ENCODE data around the gene CD82.

Gene CD82

DNA sequence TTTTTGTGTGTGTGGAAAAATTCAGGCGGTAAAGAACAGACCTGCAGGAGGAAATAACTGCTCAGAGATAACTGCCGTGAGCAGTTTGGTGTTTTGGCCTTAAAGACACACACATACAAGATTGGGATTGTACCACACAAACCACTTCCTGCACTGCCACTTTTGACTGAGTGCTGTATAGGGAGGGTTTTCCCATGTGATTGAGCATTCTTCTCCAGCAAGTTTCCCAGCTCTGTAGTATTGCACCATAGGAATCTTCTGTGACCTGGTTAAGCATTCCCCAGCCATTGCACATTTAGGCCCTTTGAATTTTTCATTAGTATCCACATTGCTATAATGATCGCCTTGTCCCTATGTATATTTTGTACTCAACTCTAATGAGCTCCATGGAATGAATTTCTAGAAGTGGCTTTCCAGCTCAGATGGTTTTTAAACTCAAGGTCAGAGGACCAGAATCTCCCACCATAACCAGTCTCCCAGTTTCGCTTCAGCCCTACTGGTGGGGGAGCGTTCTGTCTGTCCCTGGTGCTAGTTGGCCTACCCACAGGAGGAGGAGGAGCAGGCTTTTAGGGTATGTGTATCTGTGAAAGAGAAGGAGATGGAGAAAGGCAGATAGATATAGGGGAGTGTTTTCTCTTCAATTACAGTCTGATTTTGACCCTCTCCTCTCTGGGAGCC, 9.3 kb downstream of the CD82 start:
- H3K14ac ChIP-seq (ENCODE audit: low read length in 2 of 2): no peak overlapping the region
- 33% methylated on average over 3 of the region's 5 CpGs for WGBS
- H2AFZ ChIP-seq (ENCODE audit: low read depth, low read length): no peak overlapping the region
- no peak overlapping the region for H2BK5ac ChIP-seq (ENCODE audit: low read depth, low read length, poor library complexity, severe bottlenecking)
- DNase-seq: peak; percentile 98
- H3K27me3 ChIP-seq (ENCODE audit: control insufficient read depth in 1 of 2, insufficient read depth in 1 of 2, low read length in 2 of 2): no peaks in the 10 kb centered on the region
- H4K8ac ChIP-seq (ENCODE audit: low read length): no peak overlapping the region
- no peak overlapping the region for H2BK15ac ChIP-seq (ENCODE audit: low read depth, poor library complexity, severe bottlenecking)
- H2BK12ac ChIP-seq (ENCODE audit: low read length in 2 of 2): peak overlapping the region; percentile 73 to 98
- peaks cover 68% of the 10 kb centered on the region for H3K4me1 ChIP-seq (ENCODE audit: control insufficient read depth, insufficient read depth, low read depth, low read length)
- peak overlapping the region; percentile 43 for H3K9ac ChIP-seq (ENCODE audit: low read length)
- peak overlapping the region; percentile 79 for H2AK5ac ChIP-seq (ENCODE audit: low read length, severe bottlenecking)
- H3K79me1 ChIP-seq (replicated peaks; ENCODE audit: low read length, poor library complexity, severe bottlenecking): peaks cover under 1% of the 10 kb centered on the region
- no peak overlapping the region for H3K23ac ChIP-seq (ENCODE audit: low read length in 2 of 2)
- no peaks in the 10 kb centered on the region for H3K9me3 ChIP-seq (ENCODE audit: control insufficient read depth, low read length)
- H4K91ac ChIP-seq (ENCODE audit: low read length): peak overlapping the region; percentile 55
- H3K4ac ChIP-seq (ENCODE audit: low read depth in 1 of 2, low read length in 2 of 2): peak overlapping the region in 1 of 2 experiments; percentile 84
- H3K36me3 ChIP-seq (ENCODE audit: control insufficient read depth in 1 of 2, insufficient read depth in 2 of 2, low read depth in 1 of 2, low read length in 2 of 2): peaks cover 0 to 57% of the 10 kb centered on the region in 2 experiments
- H3K27ac ChIP-seq (ENCODE audit: low read length, poor library complexity, severe bottlenecking): peak overlapping the region; percentile 89
- H3K4me3 ChIP-seq (ENCODE audit: insufficient read depth in 1 of 2, low read depth in 1 of 2, low read length in 2 of 2): no peak overlapping the region
- H3K4me2 ChIP-seq (ENCODE audit: low read length, poor library complexity, severe bottlenecking): peak overlapping the region; percentile 5
- peak overlapping the region; percentile 21 for H2BK120ac ChIP-seq (ENCODE audit: low read depth, low read length)
- H3K18ac ChIP-seq (ENCODE audit: low read depth in 1 of 2, low read length in 2 of 2): peak overlapping the region; percentile 79 to 93

DNA sequence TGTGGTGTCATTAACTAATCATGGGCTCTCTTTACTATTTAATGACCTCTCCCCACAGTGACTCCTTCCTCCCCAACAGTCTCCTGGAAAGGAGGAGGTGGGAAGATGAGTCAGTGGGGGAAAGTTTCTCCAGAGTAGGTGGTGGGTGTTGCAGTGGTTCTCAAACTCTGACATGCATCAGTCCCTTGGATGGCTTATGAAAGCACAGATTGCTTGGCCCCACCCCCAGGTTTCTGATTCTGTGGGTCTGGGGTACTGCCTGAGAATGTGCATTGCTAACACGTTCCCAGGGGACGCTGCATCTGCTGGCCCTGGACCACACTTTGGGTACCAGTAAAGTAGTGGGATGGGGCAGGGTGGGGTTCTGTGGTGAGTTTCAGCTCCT, 9.8 kb downstream of the CD82 start:
- peak overlapping the region; percentile 79 to 93 for H3K18ac ChIP-seq (ENCODE audit: low read depth in 1 of 2, low read length in 2 of 2)
- H3K9me3 ChIP-seq (ENCODE audit: control insufficient read depth, low read length): no peaks in the 10 kb centered on the region
- peaks cover 2% of the 10 kb centered on the region for H3K79me1 ChIP-seq (replicated peaks; ENCODE audit: low read length, poor library complexity, severe bottlenecking)
- H2BK120ac ChIP-seq (ENCODE audit: low read depth, low read length): peak overlapping the region; percentile 21
- DNase-seq: peak; percentile 90
- peak overlapping the region; percentile 43 for H3K9ac ChIP-seq (ENCODE audit: low read length)
- no peak overlapping the region for H3K4me3 ChIP-seq (ENCODE audit: insufficient read depth in 1 of 2, low read depth in 1 of 2, low read length in 2 of 2)
- peak overlapping the region; percentile 87 for H4K91ac ChIP-seq (ENCODE audit: low read length)
- H3K4me2 ChIP-seq (ENCODE audit: low read length, poor library complexity, severe bottlenecking): no peak overlapping the region
- no peaks in the 10 kb centered on the region for H3K27me3 ChIP-seq (ENCODE audit: control insufficient read depth in 1 of 2, insufficient read depth in 1 of 2, low read length in 2 of 2)
- H3K23ac ChIP-seq (ENCODE audit: low read length in 2 of 2): no peak overlapping the region
- H3K36me3 ChIP-seq (ENCODE audit: control insufficient read depth in 1 of 2, insufficient read depth in 2 of 2, low read depth in 1 of 2, low read length in 2 of 2): peaks cover 0 to 55% of the 10 kb centered on the region in 2 experiments
- H2BK5ac ChIP-seq (ENCODE audit: low read depth, low read length, poor library complexity, severe bottlenecking): no peak overlapping the region
- peak overlapping the region; percentile 20 for H4K8ac ChIP-seq (ENCODE audit: low read length)
- peak overlapping the region in 1 of 2 experiments; percentile 45 for H3K4ac ChIP-seq (ENCODE audit: low read depth in 1 of 2, low read length in 2 of 2)
- H2AK5ac ChIP-seq (ENCODE audit: low read length, severe bottlenecking): peak overlapping the region; percentile 50
- H3K14ac ChIP-seq (ENCODE audit: low read length in 2 of 2): no peak overlapping the region
- H3K4me1 ChIP-seq (ENCODE audit: control insufficient read depth, insufficient read depth, low read depth, low read length): peaks cover 63% of the 10 kb centered on the region
- no peak overlapping the region for H2BK15ac ChIP-seq (ENCODE audit: low read depth, poor library complexity, severe bottlenecking)
- peak overlapping the region; percentile 73 to 98 for H2BK12ac ChIP-seq (ENCODE audit: low read length in 2 of 2)
- 88% methylated on average over 2 of the region's 2 CpGs for WGBS
- peak overlapping the region; percentile 89 for H3K27ac ChIP-seq (ENCODE audit: low read length, poor library complexity, severe bottlenecking)
- H2AFZ ChIP-seq (ENCODE audit: low read depth, low read length): no peak overlapping the region

DNA sequence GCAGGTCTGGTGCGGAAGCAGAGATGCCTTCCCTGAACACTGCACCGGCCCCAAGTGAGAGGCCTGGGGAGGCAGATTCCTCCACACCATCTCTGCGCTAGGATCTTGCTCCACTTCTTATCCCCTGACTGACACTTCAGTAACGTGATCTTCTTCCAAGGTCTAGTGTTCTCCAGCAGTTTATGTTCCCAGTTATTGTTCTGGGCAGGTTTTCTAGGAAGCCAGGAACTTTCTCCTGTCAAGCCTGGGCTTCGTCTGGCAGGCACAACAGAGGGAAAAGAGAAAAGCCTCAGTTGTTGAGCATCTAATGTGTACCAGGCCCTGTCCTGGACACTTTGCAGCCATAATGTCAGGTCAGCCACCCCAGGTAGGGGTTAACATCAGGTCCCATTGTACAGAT, 10.5 kb downstream of the CD82 start:
- 90% methylated on average over 4 of the region's 5 CpGs for WGBS
- H3K9me3 ChIP-seq (ENCODE audit: control insufficient read depth, low read length): no peaks in the 10 kb centered on the region
- DNase-seq: no peak

DNA sequence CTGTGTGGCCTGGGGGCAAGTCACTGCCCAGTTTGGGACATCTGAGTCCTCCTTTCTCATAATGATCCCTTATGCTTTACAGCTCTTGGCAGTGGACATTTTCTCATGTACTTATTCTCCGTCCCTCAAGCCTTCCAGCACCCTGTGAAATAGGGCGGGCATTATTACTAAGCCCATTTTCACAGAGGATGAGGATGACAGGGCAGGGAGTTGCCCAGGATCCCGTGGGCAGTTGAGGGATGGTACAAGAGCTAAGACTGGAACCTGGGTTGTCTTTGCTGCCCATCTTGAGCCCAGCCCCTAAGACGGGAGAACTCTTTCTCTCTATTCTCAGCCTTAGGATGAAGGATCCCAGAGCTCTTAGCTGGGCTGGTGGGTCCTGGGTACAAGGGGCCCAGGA, 11.2 kb downstream of the CD82 start:
- Histone ChIP-seq H4K8ac (ENCODE audit: low read length) (no peak overlapping the region), H3K36me3 (ENCODE audit: control insufficient read depth in 1 of 2, insufficient read depth in 2 of 2, low read depth in 1 of 2, low read length in 2 of 2) (peaks cover 0 to 57% of the 10 kb centered on the region in 2 experiments), H4K91ac (ENCODE audit: low read length) (no peak overlapping the region), H3K4me2 (ENCODE audit: low read length, poor library complexity, severe bottlenecking) (no peak overlapping the region), H3K4me3 (ENCODE audit: insufficient read depth in 1 of 2, low read depth in 1 of 2, low read length in 2 of 2) (no peak overlapping the region), H3K27ac (ENCODE audit: low read length, poor library complexity, severe bottlenecking) (no peak overlapping the region), H2BK15ac (ENCODE audit: low read depth, poor library complexity, severe bottlenecking) (no peak overlapping the region), H2AK5ac (ENCODE audit: low read length, severe bottlenecking) (peak overlapping the region; percentile 40), H3K27me3 (ENCODE audit: control insufficient read depth in 1 of 2, insufficient read depth in 1 of 2, low read length in 2 of 2) (no peaks in the 10 kb centered on the region), H2BK12ac (ENCODE audit: low read length in 2 of 2) (peak overlapping the region; percentile 7 to 75), H2AFZ (ENCODE audit: low read depth, low read length) (no peak overlapping the region), H2BK120ac (ENCODE audit: low read depth, low read length) (no peak overlapping the region), H3K4me1 (ENCODE audit: control insufficient read depth, insufficient read depth, low read depth, low read length) (peaks cover 56% of the 10 kb centered on the region), H3K14ac (ENCODE audit: low read length in 2 of 2) (peak overlapping the region in 1 of 2 experiments; percentile 91), H3K79me1 (replicated peaks; ENCODE audit: low read length, poor library complexity, severe bottlenecking) (peaks cover 4% of the 10 kb centered on the region), H3K9ac (ENCODE audit: low read length) (no peak overlapping the region), H3K9me3 (ENCODE audit: control insufficient read depth, low read length) (no peaks in the 10 kb centered on the region), H3K4ac (ENCODE audit: low read depth in 1 of 2, low read length in 2 of 2) (no peak overlapping the region), H3K18ac (ENCODE audit: low read depth in 1 of 2, low read length in 2 of 2) (peak overlapping the region in 1 of 2 experiments; percentile 82), H3K23ac (ENCODE audit: low read length in 2 of 2) (no peak overlapping the region), H2BK5ac (ENCODE audit: low read depth, low read length, poor library complexity, severe bottlenecking) (no peak overlapping the region)
- DNase-seq: no peak
- 100% methylated on average over 4 of the region's 4 CpGs for WGBS

More for the DNA sequence above, 10.5 kb downstream of the CD82 start:
- peaks cover 0 to 52% of the 10 kb centered on the region in 2 experiments for H3K36me3 ChIP-seq (ENCODE audit: control insufficient read depth in 1 of 2, insufficient read depth in 2 of 2, low read depth in 1 of 2, low read length in 2 of 2)
- no peak overlapping the region for H3K4me2 ChIP-seq (ENCODE audit: low read length, poor library complexity, severe bottlenecking)
- H3K9ac ChIP-seq (ENCODE audit: low read length): no peak overlapping the region
- H3K4ac ChIP-seq (ENCODE audit: low read depth in 1 of 2, low read length in 2 of 2): peak overlapping the region; percentile 60 to 83
- H3K27me3 ChIP-seq (ENCODE audit: control insufficient read depth in 1 of 2, insufficient read depth in 1 of 2, low read length in 2 of 2): no peaks in the 10 kb centered on the region
- no peak overlapping the region for H3K23ac ChIP-seq (ENCODE audit: low read length in 2 of 2)
- peak overlapping the region; percentile 31 for H4K8ac ChIP-seq (ENCODE audit: low read length)
- H3K79me1 ChIP-seq (replicated peaks; ENCODE audit: low read length, poor library complexity, severe bottlenecking): peaks cover 2% of the 10 kb centered on the region
- H3K27ac ChIP-seq (ENCODE audit: low read length, poor library complexity, severe bottlenecking): no peak overlapping the region
- H2BK12ac ChIP-seq (ENCODE audit: low read length in 2 of 2): peak overlapping the region; percentile 27 to 43
- no peak overlapping the region for H3K14ac ChIP-seq (ENCODE audit: low read length in 2 of 2)
- H3K4me3 ChIP-seq (ENCODE audit: insufficient read depth in 1 of 2, low read depth in 1 of 2, low read length in 2 of 2): no peak overlapping the region
- peak overlapping the region; percentile 29 for H2AK5ac ChIP-seq (ENCODE audit: low read length, severe bottlenecking)
- no peak overlapping the region for H2AFZ ChIP-seq (ENCODE audit: low read depth, low read length)
- peaks cover 57% of the 10 kb centered on the region for H3K4me1 ChIP-seq (ENCODE audit: control insufficient read depth, insufficient read depth, low read depth, low read length)
- H2BK120ac ChIP-seq (ENCODE audit: low read depth, low read length): peak overlapping the region; percentile 23
- no peak overlapping the region for H2BK5ac ChIP-seq (ENCODE audit: low read depth, low read length, poor library complexity, severe bottlenecking)
- peak overlapping the region; percentile 64 for H2BK15ac ChIP-seq (ENCODE audit: low read depth, poor library complexity, severe bottlenecking)
- H3K18ac ChIP-seq (ENCODE audit: low read depth in 1 of 2, low read length in 2 of 2): peak overlapping the region; percentile 68 to 75
- H4K91ac ChIP-seq (ENCODE audit: low read length): peak overlapping the region; percentile 67
